ENCODE measurements around the gene NR1H3.

The NR1H3 gene

DNA sequence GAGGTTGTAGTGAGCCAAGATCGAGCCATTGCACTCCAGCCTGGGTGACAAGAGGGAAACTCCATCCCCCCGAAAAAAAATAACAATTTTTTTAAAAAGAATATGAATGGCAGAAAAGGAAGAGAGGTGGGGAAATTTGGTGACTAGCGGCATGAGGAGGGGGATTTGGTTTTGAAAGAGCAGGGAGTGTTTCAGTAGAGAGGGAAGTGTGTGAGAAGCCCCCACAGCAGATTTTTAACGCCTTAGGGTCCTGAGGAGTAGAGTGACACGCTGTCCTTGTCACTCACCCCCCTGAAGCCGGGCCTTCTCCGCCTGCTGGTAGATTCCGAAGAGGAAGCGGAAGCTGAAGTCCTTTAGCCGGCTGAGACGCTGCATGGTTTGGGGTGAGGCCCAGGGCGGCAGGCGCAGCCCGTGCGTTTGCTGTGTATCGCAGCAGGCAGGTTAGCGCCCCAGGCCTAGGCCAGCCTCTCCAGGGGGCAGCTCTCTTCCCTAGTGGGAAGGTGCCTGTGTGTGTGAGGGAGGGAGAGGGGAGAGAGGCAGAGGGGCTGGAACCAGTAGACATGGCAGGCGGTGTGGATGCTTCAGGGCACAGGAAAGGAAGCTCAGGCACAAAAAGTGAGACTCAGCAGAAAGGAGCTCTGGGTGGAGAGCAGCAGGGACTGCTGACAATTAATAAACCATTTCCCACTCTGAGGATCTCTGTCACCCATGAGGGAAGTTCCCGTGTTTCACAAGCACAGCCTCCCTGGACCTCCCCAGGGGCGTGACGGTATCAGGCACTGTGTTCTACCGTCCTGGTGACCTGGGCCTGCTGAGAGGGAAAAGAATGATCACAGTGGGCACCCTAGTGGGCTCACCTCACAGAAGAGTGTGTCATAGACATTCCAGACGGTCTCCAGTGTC, 13.1 kb upstream of the NR1H3 start:
- no peak for DNase-seq

DNA sequence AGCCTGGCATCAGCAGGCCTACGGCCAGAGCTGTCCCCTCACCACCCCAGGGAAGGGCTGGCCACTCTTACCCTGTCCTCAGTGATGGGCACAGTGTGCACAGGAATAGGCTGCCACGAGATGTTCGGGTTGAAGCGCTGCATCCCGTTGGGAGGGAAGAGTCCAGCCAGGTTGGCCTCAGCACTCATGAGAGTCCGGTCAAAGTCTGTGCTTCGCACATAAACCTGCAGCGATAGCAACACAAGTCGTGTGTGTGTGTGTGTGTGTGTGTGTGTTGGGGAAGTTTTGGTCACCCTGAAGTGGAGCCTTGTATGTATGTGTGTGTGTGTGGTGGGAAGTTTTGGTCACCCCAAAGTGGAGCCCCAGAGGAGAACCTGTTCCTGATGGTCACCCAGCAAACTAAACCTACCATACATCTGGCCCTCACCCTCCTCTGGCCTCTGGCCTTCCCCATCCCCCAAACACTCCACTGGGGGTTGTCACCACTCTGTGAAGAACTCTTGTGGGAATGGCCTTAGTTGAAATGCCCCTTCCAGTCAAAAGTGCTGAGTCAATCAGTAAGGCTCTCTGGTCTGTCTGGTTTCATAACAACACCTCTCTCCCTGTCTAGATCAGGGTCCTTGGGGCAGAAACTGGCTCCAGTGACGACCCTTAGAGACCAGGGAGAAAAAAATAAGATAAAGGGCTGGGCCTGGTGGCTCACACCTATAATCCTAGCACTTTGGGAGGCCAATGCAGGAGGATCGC, 12.0 kb upstream of the NR1H3 start:
- DNase-seq = no peak

GRCh38 chr11:47247502-47247901, 10.3 kb upstream of the NR1H3 start:
- DNase-seq = no peak

DNA sequence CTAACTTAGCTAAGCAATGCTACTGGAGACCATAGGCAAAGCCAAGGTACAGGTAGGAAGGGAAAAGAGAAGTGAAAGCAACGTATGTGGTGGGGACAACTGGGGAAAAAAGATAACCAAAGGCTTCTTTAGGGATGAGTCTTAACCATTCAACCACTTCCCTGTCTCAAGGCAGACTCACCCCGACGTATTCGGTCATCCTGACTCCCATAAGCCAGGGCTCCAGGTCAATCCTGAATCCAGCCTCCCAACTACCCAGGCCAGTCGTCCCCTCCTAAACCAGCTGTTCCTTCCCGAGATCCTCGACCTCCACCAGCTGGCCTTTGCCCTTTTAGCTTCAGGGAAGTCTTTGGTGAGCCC, 9.5 kb upstream of the NR1H3 start:
- DNase-seq = no peak

DNA sequence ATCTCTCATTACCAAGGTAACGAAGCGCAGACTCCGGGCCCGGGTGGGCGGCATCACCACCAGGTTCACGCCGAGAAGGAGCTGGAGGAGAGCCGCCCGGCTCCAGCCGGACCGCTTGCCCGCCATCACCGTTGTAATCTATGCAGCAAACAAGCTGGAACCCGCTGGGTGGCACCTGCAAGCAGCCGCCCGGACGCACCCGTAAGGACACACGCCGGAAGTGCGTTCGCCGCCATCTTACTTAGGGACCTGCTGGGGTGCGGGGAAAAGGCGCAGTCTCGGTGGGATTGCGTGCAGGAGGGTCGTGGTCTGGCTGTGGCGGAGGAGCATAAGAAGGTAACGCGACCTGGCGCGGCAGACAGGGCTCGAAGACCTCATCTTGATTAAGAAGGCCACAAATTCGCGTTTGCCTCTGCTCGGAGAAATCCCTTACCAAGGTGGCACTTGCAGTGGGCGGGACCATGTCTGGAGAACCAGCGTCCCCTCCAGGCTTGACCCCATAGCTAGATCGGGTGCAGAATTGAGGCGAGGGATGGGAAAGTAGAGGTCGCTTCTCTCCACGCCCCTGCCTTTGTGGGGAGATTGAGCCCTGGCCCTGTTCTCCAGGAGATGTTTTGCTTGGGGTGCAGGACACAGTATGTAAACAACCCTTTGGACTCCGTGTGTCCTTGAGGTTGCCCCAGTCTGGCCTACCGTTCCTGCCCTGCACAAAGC, 9.0 kb upstream of the NR1H3 start, which contains the start of gene ACP2:
Gene ACP2 (minus strand): TSS at position 151 of the 714 bp plus-strand sequence. CDS start 25 bp downstream, at position 126.
- DNase-seq = peak; percentile 88

- DNase-seq = no peak
Measured at GRCh38 chr11:47249378-47249715, 8.4 kb upstream of the NR1H3 start.

DNA sequence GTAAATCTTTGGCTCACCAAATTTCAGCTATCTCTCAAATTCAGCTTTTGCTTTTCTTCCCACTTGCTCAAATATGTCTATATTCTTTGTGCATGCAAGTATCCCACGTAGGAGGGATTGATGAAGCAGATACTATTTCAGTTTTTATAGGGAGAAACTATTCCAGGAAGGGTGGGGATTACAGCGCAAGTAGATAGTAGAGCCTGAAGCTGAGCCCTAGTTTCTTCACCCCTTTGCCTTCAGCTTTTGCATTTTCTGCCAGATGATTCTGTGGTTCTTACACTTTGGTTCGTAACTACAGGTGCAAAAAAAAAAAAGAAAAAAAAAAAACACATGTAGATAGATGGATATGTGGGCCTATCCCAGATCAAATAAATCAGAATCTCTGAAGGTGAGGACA, 6.0 kb upstream of the NR1H3 start:
- DNase-seq = no peak

GRCh38 chr11:47253660-47254059, 4.1 kb upstream of the NR1H3 start:
- no peak for DNase-seq

DNA sequence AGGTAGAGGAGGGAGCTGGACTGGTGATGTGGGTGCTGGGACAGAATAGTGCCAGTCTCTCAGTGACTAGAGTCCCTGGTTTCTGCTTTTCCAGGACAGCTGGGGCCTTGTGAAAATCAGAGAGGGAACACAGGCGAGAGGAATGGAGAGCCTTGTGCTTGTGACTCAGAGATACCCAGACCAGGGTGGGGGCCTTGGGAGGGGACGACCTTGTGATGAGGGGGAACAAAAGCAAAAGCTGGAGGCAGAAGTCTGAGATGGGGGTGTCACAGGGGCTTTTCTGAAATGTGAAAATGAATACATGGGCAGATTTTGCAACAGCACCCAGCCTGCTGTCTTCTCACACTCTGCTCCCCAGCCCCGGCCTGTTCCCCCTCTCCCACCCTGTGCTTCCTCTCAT, 3.4 kb upstream of the NR1H3 start:
- DNase-seq = no peak

DNA sequence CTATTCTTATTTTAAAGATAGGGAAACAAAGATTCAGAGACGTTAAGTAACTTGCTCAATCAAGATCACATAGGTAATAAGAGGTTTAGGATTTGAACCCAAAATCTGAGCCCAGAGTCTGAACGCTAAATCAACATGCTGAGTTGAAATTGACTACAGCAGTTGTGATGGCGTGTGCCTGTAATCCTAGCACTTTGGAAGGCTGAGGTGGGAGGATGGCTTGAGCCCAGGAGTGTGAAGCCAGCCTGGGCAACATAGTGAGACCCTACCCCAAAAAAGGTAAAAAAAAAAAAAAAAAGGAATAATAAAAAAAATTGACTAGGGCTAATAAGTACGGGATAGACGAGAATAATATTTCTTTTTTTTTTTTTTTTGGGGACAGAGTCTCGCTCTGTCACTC, 1.4 kb upstream of the NR1H3 start:
- no peak for DNase-seq

DNA sequence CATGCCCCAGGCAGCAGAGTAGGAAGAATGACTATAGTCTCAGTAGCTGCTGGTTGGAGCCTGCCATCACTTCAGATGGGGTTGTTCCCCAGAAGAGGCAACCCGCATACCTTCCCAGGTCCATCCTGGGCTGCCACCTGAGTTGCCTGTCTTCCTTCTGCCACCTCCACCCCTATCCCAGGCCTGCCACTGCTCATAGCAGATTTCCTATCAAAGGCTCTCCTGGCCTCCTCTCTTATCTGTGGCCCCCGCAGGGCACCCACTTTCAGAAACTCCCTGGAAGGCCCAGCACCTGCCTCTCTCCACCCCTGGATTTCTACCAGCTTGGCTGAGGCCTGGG, 649 bp upstream of the NR1H3 start:
- no peak for DNase-seq

DNA sequence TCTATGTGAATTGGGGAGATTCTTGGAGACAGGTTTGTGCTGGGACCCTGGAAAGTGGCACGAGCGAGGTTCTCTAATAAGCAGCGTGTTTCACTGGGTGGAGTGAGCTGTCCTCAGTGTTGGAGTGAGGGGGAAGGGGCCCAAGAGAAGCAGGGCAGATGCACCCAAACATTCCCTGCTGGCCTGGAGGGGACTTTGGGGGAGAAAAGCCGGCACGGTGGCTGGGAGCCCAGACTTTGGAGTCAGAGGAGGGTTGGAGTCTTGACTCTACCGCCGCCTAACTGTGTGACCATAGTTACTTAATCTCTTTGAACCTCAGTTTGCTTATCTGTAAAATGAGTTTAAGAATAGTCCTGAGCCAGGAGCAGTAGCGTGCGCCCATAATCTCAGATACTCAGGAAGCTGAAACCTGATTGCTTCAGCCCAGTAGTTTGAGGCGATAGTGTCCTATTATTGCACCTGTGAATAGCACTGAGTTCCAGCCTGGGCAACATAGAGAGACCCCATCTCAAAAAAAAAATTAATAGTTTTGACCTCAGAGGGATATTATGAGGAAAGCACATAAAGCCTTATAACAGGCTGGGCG, 614 bp downstream of the NR1H3 start:
- DNase-seq = no peak

DNA sequence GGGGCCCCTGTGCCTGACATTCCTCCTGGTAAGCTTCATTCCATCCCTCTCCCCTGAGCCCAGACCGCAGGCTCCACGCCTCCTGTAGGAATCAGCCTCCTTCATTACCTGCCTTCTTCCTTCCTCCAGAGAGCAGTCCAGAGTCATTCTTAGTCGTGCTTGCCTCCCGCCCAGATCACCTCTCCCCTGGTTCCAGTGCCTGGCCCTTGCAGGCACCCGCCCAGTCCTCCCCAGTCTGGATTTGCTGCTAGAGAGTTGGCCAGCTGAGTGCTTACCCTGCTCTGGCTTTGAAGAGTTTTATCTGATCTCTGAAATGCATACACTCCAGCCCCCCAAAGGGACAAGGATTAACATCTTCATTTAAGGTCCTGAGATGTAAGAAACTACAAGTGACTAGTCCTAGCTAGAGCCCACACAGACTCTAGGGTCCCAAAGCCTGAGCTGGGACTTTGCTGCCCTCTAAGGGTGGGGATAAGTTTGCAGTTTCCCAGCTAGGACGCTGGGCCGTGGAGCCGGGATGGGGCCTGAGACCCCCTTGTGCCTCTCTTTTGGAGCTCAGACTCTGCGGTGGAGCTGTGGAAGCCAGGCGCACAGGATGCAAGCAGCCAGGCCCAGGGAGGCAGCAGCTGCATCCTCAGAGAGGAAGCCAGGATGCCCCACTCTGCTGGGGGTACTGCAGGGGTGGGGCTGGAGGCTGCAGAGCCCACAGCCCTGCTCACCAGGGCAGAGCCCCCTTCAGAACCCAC, 1.6 kb downstream of the NR1H3 start:
- DNase-seq = peak; percentile 47

GRCh38 chr11:47260366-47260765, 2.6 kb downstream of the NR1H3 start:
- DNase-seq = no peak

- DNase-seq = no peak
Measured at GRCh38 chr11:47261291-47261800, 3.5 kb downstream of the NR1H3 start.

DNA sequence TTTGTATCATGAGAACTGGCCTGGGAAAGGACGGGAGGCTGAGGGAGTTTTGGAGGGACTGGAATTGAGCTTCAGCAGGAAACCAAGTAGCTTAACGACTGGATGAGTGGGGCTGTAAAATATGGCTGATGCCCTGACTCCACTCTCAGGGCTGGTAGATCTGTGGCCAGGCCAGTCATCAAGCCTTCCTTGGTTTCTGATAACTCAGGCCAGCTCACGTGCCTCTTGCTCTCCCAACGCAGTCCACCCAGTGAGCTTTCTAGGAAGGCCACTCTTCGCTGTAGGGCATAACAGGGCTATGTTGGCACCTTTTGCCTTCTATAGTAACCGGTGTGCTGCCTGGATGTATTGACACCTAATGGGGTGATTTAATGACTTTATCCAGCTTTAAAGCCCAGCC, 6.3 kb downstream of the NR1H3 start:
- DNase-seq = no peak

- no peak for DNase-seq
Measured at GRCh38 chr11:47264521-47264920, 6.7 kb downstream of the NR1H3 start.

DNA sequence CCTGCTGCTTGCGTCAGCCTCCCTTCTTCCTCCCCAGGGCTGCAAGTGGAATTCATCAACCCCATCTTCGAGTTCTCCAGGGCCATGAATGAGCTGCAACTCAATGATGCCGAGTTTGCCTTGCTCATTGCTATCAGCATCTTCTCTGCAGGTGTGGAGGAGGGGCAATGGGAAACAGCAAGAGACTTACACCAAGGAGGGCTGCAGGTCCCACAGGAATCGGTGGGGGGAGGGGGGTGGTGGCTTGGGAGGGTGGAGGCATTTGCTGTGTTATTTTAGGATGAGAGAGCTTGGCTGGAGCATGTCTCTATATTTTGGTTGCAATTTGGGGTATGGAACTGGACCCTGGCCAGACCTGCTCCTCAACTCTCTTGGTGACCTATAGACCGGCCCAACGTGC, 10.1 kb downstream of the NR1H3 start:
- no peak for DNase-seq

DNA sequence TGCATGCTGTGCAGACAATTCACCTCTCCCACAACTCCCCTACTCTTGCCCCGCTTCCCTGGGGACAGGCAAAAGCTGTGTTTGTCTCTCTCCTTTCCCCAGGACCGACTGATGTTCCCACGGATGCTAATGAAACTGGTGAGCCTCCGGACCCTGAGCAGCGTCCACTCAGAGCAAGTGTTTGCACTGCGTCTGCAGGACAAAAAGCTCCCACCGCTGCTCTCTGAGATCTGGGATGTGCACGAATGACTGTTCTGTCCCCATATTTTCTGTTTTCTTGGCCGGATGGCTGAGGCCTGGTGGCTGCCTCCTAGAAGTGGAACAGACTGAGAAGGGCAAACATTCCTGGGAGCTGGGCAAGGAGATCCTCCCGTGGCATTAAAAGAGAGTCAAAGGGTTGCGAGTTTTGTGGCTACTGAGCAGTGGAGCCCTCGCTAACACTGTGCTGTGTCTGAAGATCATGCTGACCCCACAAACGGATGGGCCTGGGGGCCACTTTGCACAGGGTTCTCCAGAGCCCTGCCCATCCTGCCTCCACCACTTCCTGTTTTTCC, 10.7 kb downstream of the NR1H3 start:
- DNase-seq = no peak

DNA sequence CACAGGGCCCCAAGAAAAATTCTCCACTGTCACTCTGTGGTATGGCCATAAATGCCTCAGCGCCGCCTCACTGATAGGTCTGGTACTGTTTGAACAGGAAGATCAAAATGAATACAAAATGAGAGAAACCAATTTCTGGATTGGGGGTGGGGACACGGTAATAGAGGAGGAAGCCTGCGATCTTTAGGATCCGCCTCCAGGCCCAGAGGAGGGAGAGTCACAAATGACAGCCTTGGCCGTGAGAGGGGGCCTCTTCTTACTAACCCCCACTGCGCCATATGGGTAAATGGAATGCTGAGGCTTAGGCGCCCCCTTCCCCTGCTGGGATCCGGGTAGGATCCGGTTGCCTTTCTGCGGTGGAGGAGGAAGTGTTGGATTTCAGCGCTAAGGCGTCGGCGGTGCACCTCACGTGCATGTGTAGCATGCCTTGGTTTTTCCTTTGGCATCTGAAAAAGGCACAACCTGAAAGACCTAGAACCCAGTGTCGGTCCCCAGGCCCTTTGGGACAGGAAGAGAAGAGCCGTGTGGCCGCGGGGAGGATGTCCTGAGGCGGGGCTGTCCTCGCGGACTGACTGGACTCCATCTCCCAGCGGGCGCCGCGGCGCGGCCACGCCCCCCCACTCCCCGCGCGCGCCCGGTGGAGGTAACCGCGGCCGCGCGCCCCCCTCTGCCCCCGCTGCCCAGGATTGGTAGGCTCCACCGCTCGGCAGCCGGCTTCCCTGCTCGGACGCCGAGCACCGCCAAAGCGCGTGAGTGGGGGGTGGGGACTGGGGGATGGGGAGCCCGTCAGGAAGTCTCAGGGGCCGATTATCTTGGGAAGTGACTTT, 11.4 kb downstream of the NR1H3 start:
- DNase-seq = peak; percentile 84

DNA sequence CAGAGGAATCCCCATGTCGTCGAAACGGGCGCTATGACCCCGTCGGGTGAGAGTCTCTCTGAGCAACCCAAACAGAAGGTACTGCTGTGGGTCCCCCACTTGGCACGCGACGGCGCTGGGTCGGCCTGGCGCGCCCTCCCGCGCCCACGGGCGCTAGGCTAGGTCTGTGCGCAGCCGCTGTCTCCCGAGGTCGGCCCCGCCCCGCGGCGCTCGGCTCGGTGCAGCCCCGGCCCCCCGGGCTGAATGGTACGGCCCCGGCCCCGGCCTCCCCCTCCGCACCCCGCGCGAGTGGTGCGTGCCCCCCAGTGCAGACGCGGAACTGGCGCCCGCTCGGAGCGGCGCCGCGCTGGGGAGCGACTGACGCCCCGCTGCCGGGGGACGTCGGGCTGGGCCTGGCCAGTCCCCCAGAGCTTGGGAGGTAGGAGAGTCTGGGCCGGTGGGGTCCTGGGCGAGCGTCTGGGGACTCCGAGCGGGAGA, 12.1 kb downstream of the NR1H3 start, which contains the start of gene MADD:
Gene MADD (plus strand): TSS at position 305 of the 477 bp plus-strand sequence.
- DNase-seq = peak; percentile 93
